Measurements from ENCODE around the gene COL2A1.

COL2A1 gene

GRCh38 chr12:48017496-48017895, 13.2 kb upstream of the COL2A1 start:
- in situ Hi-C loops (cut with HindIII; ENCODE audit: low pct_unique_long_range_greater_than_20kb, low sequenced_read_pairs): no loop called here
- no peak for DNase-seq (ENCODE audit: low read depth in 1 of 2, low spot score in 1 of 2)
- TF ChIP-seq JUND (IDR thresholded peaks at IDR 0.05; ENCODE audit: low read depth): no peak

DNA sequence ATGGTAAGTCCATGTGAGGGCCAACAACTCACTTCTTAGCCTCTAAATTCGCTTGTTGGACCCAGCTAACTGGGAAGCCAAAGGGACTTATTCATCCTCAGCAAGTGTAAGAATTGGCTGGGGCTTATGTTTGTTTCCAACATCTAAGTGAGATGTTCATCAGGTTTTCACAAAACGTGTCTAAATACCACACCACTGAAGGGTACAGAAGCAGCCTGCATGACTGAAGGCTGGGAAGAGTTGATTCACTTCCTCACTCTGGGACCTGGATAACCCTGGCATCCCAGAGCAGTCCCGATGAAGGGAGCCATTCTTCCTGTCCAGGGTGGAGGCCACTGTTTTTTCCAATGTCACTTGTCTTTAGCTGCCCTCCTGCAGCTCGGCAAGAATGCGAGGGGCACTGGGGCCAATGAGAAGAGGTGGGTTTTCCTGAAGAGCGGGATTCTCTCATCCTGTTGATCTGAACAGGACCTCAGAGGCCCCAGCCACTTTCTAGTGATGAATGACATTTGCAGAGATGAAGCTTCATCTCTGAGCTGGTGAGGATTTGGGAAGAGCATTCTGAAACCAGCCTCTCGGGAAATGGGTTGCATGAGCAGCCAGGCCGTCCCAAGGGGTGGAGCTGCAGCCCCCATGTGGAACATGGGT, 12.2 kb upstream of the COL2A1 start:
- in situ Hi-C loops (cut with HindIII; ENCODE audit: low pct_unique_long_range_greater_than_20kb, low sequenced_read_pairs): no loop called here
- DNase-seq (ENCODE audit: low read depth in 1 of 2, low spot score in 1 of 2): no peak
- TF ChIP-seq JUND (IDR thresholded peaks at IDR 0.05; ENCODE audit: low read depth): no peak

GRCh38 chr12:48015954-48016353, 11.7 kb upstream of the COL2A1 start:
- no peak for TF ChIP-seq JUND (IDR thresholded peaks at IDR 0.05; ENCODE audit: low read depth)
- in situ Hi-C loops (cut with HindIII; ENCODE audit: low pct_unique_long_range_greater_than_20kb, low sequenced_read_pairs): no loop called here
- no peak for DNase-seq (ENCODE audit: low read depth in 1 of 2, low spot score in 1 of 2)

- in situ Hi-C loops (cut with HindIII; ENCODE audit: low pct_unique_long_range_greater_than_20kb, low sequenced_read_pairs): no loop called here
- no peak for TF ChIP-seq JUND (IDR thresholded peaks at IDR 0.05; ENCODE audit: low read depth)
Observed at GRCh38 chr12:48015129-48015528, 10.9 kb upstream of the COL2A1 start.

GRCh38 chr12:48013287-48013686, 9.0 kb upstream of the COL2A1 start:
- TF ChIP-seq JUND (IDR thresholded peaks at IDR 0.05; ENCODE audit: low read depth): no peak
- DNase-seq (ENCODE audit: low read depth in 1 of 2, low spot score in 1 of 2): no peak

More at GRCh38 chr12:48015129-48015528, 10.9 kb upstream of the COL2A1 start:
- DNase-seq (ENCODE audit: low read depth in 1 of 2, low spot score in 1 of 2): no peak

DNA sequence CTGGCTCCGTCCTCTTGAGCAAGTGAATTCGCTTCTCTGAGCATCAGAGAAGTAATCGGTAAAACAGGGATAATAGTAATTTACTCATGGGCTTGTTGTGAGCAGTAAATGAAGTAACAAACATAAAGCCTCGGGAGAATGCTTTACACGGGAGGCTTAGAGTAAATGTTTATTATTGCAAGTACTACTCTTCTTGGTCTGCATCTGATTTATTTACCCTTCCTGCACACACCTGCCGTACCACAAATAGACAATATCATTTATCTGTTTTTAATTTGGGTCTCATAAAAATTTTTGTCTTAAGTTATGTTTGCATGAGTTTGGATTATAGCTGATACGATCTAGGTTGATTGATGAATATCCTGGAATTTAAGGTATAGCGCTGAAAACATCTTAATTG, 7.8 kb upstream of the COL2A1 start:
- in situ Hi-C loops (cut with HindIII; ENCODE audit: low pct_unique_long_range_greater_than_20kb, low sequenced_read_pairs): no loop called here
- peak; percentile 28 to 53 for DNase-seq (ENCODE audit: low read depth in 1 of 2, low spot score in 1 of 2)
- TF ChIP-seq JUND (IDR thresholded peaks at IDR 0.05; ENCODE audit: low read depth): peak; percentile 89

More at GRCh38 chr12:48013287-48013686, 9.0 kb upstream of the COL2A1 start:
- in situ Hi-C loops (cut with HindIII; ENCODE audit: low pct_unique_long_range_greater_than_20kb, low sequenced_read_pairs): no loop called here

- in situ Hi-C loops (cut with HindIII; ENCODE audit: low pct_unique_long_range_greater_than_20kb, low sequenced_read_pairs): no loop called here
- no peak for DNase-seq (ENCODE audit: low read depth in 1 of 2, low spot score in 1 of 2)
- TF ChIP-seq JUND (IDR thresholded peaks at IDR 0.05; ENCODE audit: low read depth): no peak
Observed at GRCh38 chr12:48010366-48010970, 6.2 kb upstream of the COL2A1 start.

GRCh38 chr12:48009471-48009870, 5.2 kb upstream of the COL2A1 start:
- no peak for DNase-seq (ENCODE audit: low read depth in 1 of 2, low spot score in 1 of 2)
- in situ Hi-C loops (cut with HindIII; ENCODE audit: low pct_unique_long_range_greater_than_20kb, low sequenced_read_pairs): no loop called here
- no peak for TF ChIP-seq JUND (IDR thresholded peaks at IDR 0.05; ENCODE audit: low read depth)

DNA sequence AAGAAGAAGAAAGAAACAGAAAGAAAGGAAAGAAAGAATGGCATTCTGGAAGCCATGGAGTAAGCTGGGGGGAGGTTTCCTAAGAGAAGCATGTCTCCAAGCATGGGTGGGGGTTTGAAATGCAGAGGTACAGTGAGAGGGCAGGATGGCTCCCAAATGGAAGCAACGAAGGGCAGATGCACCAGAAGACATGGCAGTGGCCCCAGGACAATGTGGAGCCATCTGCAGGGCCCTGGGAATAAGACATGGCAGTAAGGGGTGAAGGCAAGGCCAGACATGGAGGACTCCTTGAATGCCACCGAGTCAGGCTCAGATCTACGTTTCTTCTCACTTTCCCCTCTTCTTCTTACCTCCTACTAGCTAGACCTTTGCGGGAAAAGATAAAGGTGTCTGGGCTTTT, 4.7 kb upstream of the COL2A1 start:
- DNase-seq (ENCODE audit: low read depth in 1 of 2, low spot score in 1 of 2): no peak
- in situ Hi-C loops (cut with HindIII; ENCODE audit: low pct_unique_long_range_greater_than_20kb, low sequenced_read_pairs): no loop called here
- no peak for TF ChIP-seq JUND (IDR thresholded peaks at IDR 0.05; ENCODE audit: low read depth)

- in situ Hi-C loops (cut with HindIII; ENCODE audit: low pct_unique_long_range_greater_than_20kb, low sequenced_read_pairs): no loop called here
Observed at GRCh38 chr12:48008349-48008748, 4.1 kb upstream of the COL2A1 start.

GRCh38 chr12:48007206-48007605, 2.9 kb upstream of the COL2A1 start:
- DNase-seq (ENCODE audit: low read depth in 1 of 2, low spot score in 1 of 2): no peak
- in situ Hi-C loops (cut with HindIII; ENCODE audit: low pct_unique_long_range_greater_than_20kb, low sequenced_read_pairs): no loop called here
- TF ChIP-seq JUND (IDR thresholded peaks at IDR 0.05; ENCODE audit: low read depth): no peak

More at GRCh38 chr12:48008349-48008748, 4.1 kb upstream of the COL2A1 start:
- TF ChIP-seq JUND (IDR thresholded peaks at IDR 0.05; ENCODE audit: low read depth): no peak
- no peak for DNase-seq (ENCODE audit: low read depth in 1 of 2, low spot score in 1 of 2)

DNA sequence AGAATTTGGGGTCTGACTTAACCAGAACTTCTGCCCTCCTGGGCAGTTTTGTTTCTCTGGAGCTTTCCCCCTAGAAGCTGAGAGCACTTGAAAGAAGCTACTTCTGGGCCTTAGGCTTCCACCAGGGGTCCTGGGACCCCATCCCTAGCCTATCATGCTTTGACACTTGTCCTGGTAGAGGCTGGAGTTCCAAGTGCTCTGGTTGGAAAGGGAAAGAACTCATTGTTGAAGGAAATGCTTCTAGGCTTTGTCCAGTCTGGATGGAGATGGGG, 1.4 kb upstream of the COL2A1 start:
- in situ Hi-C loops (cut with HindIII; ENCODE audit: low pct_unique_long_range_greater_than_20kb, low sequenced_read_pairs): no loop called here
- DNase-seq (ENCODE audit: low read depth in 1 of 2, low spot score in 1 of 2): no peak
- TF ChIP-seq JUND (IDR thresholded peaks at IDR 0.05; ENCODE audit: low read depth): no peak

- no peak for TF ChIP-seq JUND (IDR thresholded peaks at IDR 0.05; ENCODE audit: low read depth)
- in situ Hi-C loops (cut with HindIII; ENCODE audit: low pct_unique_long_range_greater_than_20kb, low sequenced_read_pairs): no loop called here
- DNase-seq (ENCODE audit: low read depth in 1 of 2, low spot score in 1 of 2): no peak
Observed at GRCh38 chr12:48005001-48005749, 899 bp upstream of the COL2A1 start.

All from T47D (cell line).